Activated CD8-positive, alpha-beta memory T cell treated with anti-CD3 and anti-CD28 coated beads, Interleukin-2, amount 50 U/mL, for 1 hour (primary cell): Measurements from ENCODE around the gene CMYA5.
"Not testable (repeated sequence)": the region's sequence is repeated elsewhere in the genome, so short reads cannot be mapped to it uniquely, and the experiment has no call there.

Experiments used
- DNase-seq: peaks from one replicate; pipeline ENCODE4 v3.0.0-alpha.2; 2020; ENCODE audit errors: extremely low read depth

The CMYA5 gene

DNA sequence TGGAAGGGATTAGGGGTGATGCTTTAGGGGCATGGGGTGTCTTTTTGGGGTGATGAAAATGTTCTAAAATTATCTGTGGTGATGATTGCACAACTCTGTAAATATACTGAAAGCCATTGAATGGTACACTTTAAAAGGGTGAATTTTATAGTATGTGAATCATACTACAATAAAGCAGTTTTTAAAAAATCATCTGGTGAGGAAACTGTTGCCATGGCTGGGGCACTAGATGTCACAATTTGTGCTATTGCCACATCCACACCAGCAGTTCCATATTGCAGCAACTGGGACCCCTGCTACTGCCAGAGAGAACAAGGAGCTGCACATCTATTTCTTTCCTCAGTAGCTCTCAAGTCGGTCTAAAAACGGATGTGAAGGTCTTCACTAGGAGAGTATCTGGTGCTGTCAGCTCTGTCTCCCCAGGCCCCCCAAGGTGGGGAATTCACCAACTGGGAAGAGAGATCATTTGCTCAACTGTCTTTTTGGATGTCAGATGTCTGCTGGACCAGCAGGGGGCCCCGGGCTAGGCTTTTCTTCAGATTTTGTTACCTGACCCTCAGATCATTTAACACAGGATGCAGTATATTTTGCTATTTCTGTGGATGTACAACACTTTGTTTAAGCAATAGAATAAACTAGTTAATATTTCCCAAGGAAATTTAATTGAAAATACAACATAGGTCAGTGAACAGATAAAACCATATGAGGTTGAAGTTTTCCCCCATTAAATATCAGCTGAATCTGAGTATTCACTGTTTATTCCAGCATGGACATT lies 13.2 kb downstream of the CMYA5 start:
- DNase-seq, result no peak

DNA sequence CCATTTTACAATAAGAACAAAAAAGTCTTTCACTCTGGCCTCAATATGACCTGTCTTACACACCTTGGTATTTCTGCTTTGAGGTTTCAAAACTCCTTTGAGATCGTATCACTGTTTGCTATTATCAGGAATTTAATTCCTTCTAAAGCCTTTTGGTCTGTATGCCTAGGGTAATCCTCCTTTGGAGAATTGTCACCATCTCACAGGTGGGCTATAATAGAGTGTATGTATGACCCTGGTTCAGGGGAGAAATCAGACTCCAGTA lies 13.7 kb downstream of the CMYA5 start:
- no peak for DNase-seq

DNA sequence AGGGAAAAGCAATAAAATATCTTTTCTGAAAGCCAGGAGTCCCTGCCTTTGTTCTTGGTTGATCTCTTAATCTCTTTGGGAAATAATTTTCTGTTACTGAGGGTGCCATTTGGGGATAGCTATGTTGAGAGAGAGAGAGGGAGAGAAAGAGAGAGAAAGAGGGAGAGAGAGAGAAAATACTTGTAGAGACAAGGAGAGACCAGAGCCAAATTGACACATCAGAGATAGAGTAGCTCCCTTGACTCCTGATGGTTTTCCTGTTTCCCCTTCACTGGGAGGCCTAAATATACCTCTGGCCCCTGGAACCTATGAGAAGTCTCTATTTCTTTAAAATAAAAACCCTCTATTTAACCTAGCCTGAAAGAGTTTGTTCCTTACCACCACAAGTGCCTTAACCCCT lies 14.9 kb downstream of the CMYA5 start:
- DNase-seq, result no peak

DNA sequence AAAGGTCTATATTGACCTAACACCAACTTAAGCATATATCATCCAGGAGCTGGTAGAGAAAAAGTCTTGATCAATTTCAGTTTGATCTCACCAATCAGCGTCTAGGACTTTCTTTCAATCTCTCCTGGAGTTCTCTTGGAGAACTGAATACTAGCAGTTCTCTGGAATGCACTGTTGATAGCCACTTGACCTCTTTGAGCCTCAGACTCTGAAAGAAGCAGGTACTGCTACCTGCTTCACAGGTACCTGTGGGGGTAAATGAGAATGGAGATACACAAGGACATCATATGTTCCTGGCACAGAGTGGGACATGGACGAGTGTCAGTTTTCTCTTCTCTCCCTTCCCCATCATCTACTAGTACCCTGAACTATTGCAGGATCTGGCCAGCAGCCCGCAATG lies 16.0 kb downstream of the CMYA5 start:
- DNase-seq, result no peak

DNA sequence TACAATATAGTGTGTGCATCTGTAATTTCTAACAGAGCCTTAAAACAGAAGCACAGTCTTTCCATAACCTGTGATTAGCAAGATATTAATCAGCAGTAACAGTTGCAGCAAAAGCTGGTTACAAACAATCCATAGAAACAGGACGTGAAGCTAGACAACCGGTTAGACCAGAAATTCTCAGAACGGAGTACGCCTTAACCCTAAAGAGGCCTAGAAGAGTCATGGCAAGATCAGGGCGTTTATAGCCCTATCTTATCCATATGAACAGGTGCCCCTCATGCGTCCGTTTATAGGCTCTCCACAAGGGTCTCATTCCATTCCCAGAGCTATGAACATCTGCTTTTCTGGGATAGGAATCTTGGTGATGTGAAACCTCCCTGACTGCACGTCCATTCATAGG lies 16.7 kb downstream of the CMYA5 start:
- DNase-seq, result not testable (repeated sequence)

DNA sequence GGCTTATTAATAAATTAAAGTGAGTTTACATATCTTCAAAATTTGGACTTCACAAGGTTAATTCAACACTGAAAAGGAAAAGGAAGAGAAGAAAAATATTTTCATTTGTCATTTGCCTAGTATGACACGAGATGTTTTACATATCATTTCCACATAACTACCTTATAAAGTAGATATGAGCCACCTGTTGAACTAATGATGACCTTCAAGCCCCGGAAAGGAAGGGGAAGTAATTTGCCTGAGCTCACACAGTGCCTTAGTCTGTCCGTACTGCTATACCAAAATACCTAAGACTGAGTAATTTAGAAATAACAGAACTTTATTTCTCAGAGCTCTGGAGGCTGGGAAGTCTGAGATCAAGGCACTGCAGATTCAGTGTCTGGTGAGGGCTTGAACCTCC lies 17.9 kb downstream of the CMYA5 start:
- DNase-seq, result no peak

DNA sequence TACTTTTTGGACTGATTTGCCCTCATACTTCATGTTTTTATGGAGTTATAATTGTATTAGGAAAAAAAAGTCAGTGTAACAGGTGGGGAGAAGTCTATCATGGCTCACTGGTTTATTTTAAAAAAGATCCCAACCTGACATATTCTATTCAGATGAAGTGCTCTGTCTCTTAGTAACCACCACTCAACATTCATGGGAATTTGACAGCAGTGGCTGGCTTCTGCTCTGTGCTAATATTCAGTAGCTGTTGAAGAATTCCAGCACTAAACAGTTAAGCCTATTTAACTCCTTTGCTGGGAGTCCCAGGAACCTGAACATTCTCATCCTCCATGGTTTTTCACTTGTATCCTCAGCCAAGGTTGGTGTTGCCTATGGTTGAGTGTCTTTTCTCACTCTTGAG lies 23.1 kb downstream of the CMYA5 start:
- DNase-seq, result no peak

DNA sequence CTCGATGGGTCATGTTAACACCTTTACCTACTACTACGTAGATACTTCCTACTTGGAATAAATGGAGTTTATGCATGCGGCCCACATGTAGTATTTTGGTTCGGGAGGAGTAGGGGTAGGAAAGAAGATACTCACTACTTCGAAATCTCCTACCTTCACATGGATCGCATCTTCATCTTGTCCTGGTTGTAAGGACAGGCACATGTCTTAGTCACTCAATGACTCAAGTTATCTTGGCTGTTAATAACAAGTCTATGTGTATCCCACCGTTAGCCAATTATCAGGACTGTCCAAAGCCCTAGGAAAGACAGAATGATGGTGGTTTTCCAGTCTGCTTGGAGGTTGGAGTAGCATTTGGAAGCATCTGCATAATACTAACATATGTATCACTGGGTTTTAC lies 24.1 kb downstream of the CMYA5 start:
- no peak for DNase-seq

DNA sequence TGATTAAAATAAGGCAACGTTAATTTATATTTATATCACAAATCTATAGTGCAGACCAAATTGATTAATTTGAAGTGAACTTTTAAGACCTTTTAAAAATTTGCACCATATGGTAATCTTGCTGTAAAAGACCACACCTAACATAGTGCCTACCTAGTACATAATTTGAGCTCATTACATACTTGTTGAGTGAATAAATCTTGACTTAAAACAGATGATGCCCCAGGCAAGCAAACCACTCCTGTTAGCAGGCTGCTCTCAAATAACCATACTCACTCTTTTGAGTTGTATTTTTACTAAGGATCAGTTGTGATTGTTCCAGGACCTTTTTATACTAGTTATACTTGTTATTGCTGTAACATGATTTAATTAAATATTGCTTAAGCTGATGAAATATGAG lies 27.2 kb downstream of the CMYA5 start:
- no peak for DNase-seq

DNA sequence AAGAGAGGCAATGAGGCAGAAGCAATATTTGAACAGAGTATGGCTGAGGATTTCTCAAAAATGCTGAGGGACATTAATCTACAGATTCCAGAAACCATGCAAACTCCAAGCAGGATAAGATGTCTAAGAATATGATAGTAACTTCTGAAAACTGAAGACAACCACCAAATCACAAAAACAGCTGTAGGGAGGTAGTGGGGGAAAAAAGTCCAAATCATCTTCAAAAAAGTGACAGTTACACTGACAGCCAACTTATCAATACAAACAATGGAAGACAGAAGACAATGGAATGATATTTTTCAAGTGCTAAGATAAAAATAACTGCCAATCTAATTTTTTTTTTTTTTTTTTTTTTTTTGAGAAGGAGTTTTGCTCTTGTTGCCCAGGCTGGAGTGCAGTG lies 30.5 kb downstream of the CMYA5 start:
- no peak for DNase-seq

DNA sequence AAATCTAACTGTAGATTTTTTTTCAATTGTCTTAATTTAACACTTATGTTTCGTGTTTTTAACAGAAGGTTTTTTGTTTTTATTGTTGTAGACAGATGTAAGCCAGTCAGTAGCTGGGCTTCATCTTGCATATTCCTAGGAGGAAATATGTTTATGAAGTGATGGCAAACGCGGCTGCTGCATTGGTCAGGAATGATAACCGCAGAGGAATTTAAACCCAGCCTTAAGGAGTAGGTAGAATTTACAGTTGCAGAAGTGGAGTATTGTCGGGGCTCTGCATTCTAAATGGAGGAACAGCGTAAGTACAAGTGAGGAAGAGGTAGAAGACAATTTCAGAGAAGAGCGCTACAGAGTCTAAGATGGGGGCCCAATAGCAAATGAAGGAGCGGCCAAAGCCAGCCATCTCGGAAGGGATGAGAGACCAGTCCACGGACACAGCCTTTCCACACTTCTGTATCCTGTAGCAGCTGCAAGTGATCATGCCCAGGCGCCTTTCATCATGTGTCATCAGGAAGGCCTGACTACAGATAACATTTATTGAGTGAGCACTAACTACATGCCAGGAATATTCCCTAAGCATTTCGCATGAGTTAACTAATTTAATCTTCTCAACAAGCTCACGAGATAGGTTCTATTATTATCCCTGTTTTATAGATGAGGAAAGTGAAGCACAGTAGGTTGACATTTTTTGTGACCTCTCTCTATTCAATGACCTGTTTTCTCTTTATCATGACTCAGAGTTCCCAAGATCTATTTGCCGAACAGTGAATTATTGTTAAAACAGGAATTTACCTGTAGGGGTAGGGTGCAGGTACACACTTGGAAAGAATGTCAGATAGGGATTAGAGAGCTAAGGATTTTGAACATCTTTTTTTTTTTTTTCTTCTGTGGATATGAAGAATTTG lies 38.1 kb downstream of the CMYA5 start:
- DNase-seq, result no peak

DNA sequence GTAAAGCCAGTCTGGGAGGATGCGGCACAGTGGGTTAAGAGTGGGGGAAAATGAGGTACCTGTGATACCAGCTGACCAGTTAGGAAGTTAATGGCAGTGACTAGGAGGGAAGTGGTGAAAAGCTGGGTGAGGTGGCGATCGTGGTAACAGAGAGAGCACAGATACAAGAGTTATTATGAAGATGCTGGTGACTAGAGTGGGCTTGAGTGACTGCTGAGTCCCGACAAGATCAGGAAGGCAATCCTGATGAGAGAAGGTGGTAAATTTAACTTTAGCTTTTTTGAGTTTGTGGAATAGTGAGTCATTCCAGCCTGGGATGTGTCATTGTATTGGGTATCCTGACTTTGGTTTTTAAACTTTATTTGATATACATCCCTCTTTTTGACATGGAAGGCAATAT lies 38.8 kb downstream of the CMYA5 start:
- DNase-seq, result no peak

DNA sequence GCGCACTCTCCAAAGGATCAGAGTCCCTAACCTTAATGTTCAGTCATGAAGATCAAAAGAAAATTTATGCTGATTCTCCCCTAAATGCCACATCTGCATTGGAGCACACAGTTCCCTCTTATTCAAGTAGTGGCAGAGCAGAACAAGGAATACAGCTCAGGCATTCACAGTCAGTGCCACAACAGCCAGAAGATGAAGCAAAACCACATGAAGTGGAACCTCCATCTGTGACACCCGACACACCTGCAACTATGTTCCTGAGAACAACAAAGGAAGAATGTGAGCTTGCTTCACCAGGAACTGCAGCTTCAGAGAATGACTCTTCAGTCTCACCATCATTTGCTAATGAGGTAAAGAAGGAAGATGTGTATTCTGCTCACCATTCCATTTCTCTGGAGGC lies 40.0 kb downstream of the CMYA5 start:
- DNase-seq, result no peak

DNA sequence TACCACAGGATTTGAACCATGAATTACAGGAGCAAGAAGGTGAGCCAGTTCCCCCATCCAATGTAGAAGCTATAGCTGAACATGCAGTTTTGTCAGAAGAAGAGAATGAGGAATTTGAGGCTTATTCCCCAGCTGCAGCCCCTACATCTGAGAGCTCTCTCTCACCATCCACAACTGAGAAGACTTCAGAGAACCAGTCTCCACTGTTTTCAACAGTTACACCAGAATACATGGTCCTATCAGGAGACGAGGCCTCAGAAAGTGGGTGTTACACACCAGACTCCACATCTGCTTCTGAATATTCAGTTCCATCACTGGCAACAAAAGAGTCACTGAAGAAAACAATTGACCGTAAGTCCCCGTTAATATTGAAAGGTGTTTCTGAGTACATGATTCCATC lies 40.9 kb downstream of the CMYA5 start:
- DNase-seq, result no peak

DNA sequence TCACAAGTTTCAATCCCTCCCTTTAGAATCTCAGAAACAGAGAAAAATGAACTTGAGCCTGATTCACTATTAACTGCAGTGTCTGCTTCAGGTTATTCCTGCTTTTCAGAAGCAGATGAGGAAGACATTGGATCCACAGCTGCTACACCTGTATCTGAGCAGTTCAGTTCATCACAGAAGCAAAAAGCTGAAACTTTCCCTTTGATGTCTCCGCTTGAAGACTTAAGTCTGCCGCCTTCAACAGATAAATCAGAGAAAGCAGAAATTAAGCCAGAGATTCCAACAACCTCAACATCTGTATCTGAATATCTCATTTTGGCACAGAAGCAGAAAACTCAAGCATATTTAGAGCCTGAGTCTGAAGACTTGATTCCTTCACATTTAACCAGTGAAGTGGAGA lies 42.1 kb downstream of the CMYA5 start:
- no peak for DNase-seq

DNA sequence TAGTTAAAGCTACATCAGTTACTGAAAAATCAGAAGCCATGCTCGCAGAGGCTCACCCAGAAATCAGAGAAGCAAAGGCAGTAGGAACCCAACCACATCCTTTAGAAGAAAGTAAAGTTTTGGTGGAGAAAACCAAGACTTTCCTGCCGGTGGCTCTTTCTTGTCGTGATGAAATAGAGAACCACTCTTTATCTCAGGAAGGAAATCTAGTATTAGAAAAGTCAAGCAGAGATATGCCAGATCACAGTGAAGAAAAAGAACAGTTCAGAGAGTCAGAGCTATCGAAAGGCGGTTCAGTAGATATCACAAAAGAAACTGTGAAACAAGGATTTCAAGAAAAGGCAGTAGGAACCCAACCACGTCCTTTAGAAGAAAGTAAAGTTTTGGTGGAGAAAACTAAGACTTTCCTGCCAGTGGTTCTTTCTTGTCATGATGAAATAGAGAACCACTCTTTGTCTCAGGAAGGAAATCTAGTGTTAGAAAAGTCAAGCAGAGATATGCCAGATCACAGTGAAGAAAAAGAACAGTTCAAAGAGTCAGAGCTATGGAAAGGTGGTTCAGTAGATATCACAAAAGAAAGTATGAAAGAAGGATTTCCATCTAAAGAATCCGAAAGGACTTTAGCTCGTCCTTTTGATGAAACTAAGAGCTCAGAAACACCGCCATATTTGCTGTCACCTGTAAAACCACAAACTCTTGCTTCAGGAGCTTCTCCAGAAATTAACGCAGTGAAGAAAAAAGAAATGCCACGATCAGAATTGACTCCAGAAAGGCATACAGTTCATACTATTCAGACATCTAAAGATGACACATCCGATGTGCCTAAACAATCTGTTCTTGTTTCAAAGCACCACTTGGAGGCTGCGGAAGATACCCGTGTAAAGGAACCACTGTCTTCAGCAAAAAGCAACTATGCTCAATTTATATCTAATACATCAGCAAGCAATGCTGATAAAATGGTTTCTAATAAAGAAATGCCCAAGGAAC lies 47.2 kb downstream of the CMYA5 start:
- DNase-seq, result no peak

DNA sequence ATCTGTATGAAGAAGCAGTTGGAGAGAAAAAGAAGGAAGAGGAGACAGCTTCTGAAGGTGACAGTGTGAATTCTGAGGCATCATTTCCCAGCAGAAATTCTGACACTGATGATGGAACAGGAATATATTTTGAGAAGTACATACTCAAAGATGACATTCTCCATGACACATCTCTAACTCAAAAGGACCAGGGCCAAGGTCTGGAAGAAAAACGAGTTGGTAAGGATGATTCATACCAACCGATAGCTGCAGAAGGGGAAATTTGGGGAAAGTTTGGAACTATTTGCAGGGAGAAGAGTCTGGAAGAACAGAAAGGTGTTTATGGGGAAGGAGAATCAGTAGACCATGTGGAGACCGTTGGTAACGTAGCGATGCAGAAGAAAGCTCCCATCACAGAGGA lies 48.7 kb downstream of the CMYA5 start:
- no peak for DNase-seq

DNA sequence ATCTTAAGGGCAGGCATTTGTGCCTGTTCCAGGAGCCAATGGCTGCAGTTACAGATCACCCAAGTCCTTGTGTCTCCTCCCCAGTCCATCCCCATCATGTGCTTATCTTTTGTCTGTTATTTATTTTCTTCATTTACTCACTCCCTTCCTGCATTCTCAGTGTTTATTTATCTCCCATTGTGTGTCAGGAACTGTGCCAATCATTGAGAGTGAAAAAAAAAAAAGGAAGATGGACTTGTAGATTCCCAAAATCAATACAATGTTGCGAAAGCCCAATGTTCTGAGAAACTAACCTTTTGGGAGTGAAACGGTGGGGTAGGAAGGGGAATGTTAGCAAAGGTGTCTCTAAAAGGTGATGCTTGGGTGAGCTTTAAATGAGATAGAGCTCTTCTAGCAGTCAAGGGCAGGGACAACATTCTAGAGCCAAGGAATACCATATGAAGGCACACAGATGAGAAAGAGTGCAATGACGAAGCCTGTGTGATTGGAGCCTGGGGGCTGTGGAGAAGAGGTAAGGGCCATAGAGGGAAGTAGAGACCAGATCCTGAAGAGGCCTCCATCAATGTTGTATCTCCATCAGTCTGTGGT lies 53.0 kb downstream of the CMYA5 start:
- DNase-seq, result no peak

DNA sequence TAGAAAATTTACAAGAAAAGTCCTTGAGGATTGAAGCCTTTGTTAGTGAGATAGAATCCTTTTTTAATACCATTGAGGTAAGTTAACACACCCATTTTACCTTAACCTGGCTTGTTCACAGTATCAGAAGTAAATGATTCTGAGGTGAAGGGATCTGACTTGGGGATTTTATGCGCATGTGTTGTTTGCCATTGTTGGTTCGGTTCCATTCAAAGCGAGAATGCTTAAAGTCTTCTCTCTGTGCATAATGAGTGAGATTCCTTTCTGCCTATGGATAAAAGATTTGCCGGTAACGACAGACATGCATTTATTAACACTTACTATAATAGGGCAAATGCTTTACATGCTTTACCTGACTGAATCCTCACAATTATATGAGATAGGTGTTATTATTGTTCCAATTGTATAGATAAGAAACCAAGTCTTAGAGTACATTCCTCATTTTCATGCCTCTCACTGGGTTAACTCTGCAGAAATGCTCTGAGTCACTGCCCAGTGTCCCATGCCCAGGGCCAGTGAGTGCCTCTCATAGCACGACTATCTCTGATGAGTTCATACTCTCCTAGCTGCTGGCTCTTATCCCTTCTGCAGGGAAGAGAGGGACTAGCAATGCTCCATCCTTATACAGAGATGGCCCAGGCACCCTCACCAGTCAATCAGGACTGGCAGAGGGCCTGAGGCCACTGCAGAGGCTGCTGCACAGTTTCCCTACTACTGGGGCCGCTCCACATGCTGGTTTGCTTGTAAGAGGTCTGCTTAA lies 54.4 kb downstream of the CMYA5 start:
- no peak for DNase-seq

DNA sequence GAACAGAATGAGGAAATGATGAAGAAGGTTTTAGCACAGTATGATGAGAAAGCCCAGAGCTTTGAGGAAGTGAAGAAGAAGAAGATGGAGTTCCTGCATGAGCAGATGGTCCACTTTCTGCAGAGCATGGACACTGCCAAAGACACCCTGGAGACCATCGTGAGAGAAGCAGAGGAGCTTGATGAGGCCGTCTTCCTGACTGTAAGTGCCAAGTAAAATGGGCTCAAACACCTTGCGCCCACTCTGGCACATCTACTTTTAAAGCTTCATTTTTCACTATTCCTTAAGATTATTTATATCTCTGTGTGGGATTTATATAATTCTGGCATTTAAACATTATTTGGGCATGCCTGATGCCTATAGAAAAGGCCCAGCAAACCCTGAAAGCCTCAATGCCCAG lies 55.6 kb downstream of the CMYA5 start:
- DNase-seq, result no peak
